Immature natural killer cell (primary cell): Measurements from ENCODE around the gene KSR1. TPM values are rescaled to one million over a fixed set of nuclear protein-coding genes. Genes with fewer than 3 reads are reported as not detected.

ENCODE experiments used
- DNase-seq, 3 donors: peaks; one replicate each; pipeline ENCODE4 v3.0.0; 2022; ENCODE audit warnings: mixed read lengths in 1 of 3
- H3K27ac Mint-ChIP-seq, 6 donors: one replicate each; pipeline ENCODE4 v1.8.0; 2020; ENCODE audit warnings: mixed read lengths in 6 of 6, mild to moderate bottlenecking in 5 of 6, inconsistent platforms in 4 of 6, moderate library complexity in 3 of 6
- H3K27me3 Mint-ChIP-seq, 3 donors: one replicate each; pipeline ENCODE4 v1.8.0; 2020 to 2021; ENCODE audit warnings: low read depth in 3 of 3, mild to moderate bottlenecking in 3 of 3, mixed read lengths in 3 of 3, moderate library complexity in 3 of 3, inconsistent platforms in 1 of 3
- H3K36me3 Mint-ChIP-seq, 3 donors: one replicate each; pipeline ENCODE4 v1.8.0; 2020; ENCODE audit warnings: mixed read lengths in 3 of 3, inconsistent platforms in 2 of 3, mild to moderate bottlenecking in 2 of 3
- H3K4me1 Mint-ChIP-seq, 2 donors: one replicate each; pipeline ENCODE4 v1.8.0; 2020; ENCODE audit warnings: inconsistent platforms in 2 of 2, mild to moderate bottlenecking in 2 of 2, mixed read lengths in 2 of 2, moderate library complexity in 1 of 2
- H3K4me3 Mint-ChIP-seq, 5 donors: one replicate each; pipeline ENCODE4 v1.8.0; 2020; ENCODE audit warnings: mild to moderate bottlenecking in 5 of 5, mixed read lengths in 5 of 5, inconsistent platforms in 3 of 5, moderate library complexity in 3 of 5
- H3K9me3 Mint-ChIP-seq, 6 donors: one replicate each; pipeline ENCODE4 v1.8.0; 2020; ENCODE audit warnings: mild to moderate bottlenecking in 6 of 6, mixed read lengths in 6 of 6, inconsistent platforms in 4 of 6, moderate library complexity in 3 of 6
- polyA plus RNA-seq, 3 donors: library from polyadenylated mRNA; unstranded; fragments of 300-500 nt; fragmentation: Illumina TruSeq; gene quantifications; one replicate each; pipeline ENCODE4 v1.2.3, GENCODE V29; 2021

KSR1 gene
- polyA plus RNA-seq, 3 donors from 2014 or later, result 1.8 to 5.6 (median 2.6) TPM

DNA sequence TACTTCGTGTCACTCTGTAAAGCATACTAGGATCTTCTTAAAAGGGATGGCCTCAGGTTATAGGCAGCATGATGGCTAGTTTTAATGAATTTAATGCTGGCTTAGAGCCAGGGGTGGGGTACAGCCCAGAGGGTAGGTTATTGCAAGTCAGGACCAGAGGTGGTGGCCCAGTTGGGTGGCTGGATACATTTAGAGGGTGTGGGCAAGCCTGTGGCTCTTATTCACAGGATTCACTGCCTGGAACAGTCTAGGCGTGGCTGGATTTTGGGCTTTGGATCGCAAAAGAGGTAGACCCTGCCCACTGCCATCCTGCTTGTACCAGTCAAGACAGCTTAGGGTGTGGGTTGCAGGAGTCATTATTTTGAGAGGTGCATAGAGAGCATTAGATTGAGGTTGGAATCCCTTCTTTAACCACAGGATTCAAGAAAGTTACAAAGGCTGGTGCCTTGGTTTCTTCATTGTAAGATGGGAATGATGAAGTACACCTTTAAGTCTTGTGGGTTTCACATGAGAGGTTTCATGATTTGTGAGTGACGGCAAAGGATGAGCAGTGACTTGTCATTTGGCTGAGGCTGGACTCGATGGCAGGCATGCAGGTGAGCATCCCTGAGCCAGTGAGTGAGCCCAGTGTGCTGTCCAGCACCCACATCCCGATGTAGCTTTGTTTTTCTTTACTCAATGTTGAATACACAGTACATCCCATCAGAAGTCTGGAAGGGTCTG is 85.2 kb downstream of the KSR1 start:
- no peak for DNase-seq
- Mint-ChIP-seq H3K36me3 (no peaks in the 10 kb centered on the region), H3K4me1 (peaks cover 54 to 66% of the 10 kb centered on the region in 2 donors), H3K27ac (peak overlapping the region in 2 of 6 donors; percentile 10 to 68), H3K4me3 (no peak overlapping the region), H3K27me3 (peaks cover 2 to 6% (median 3%) of the 10 kb centered on the region in 3 donors), H3K9me3 (no peaks in the 10 kb centered on the region)

GRCh38 chr17:27542841-27543463 is 86.7 kb downstream of the KSR1 start:
- Mint-ChIP-seq H3K4me1 (peaks cover 55 to 68% of the 10 kb centered on the region in 2 donors), H3K27me3 (peaks cover 2 to 6% (median 3%) of the 10 kb centered on the region in 3 donors), H3K36me3 (no peaks in the 10 kb centered on the region), H3K27ac (peak overlapping the region in 1 of 6 donors; percentile 28), H3K4me3 (no peak overlapping the region), H3K9me3 (no peaks in the 10 kb centered on the region)
- no peak for DNase-seq

DNA sequence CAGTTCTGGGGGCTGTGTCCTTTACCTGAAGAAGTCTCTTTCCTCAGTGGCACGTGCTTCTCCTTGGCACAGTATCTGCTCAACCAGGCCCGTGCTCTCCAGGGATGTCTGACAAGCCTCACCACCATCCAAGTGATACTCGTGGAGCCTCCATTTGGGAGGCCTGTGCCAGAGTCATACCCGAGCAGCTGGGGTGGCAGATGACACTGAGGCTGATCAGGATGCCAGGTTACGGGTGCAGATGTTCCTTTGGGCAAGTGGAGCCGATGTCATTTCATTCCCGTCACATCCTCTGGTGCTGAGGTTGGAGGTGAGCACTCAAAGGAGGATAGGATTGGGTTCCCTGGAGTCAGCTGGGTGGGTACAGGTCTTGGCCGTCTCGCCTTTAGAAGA is 87.2 kb downstream of the KSR1 start:
- no peak for DNase-seq
- H3K4me1 Mint-ChIP-seq, result peaks cover 55 to 68% of the 10 kb centered on the region in 2 donors
- H3K36me3 Mint-ChIP-seq, result no peaks in the 10 kb centered on the region
- H3K9me3 Mint-ChIP-seq, result no peaks in the 10 kb centered on the region
- no peak overlapping the region for H3K4me3 Mint-ChIP-seq
- H3K27me3 Mint-ChIP-seq, result peaks cover 2 to 6% (median 3%) of the 10 kb centered on the region in 3 donors
- H3K27ac Mint-ChIP-seq, result peak overlapping the region in 2 of 6 donors; percentile 28 to 39

DNA sequence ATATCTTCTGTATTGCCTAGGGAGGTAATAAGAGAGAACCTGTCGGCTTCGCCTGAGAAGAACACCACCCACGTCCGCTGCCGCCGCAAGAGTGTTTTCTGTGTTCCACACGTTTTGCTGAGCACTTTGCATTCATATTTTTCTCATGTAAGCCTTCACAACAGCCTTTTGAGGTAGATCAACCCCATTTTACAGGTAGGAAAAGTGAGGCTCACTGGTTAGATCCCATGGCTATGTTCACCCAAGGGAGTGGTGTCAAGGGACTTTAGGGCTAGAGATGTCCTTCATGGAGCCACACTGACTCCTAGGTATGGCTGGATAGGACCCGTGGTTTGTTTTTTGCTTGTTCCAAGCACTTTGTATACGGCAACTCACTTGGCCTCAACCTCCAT is 87.7 kb downstream of the KSR1 start:
- DNase-seq, result no peak
- Mint-ChIP-seq H3K9me3 (no peaks in the 10 kb centered on the region), H3K4me1 (peaks cover 55 to 68% of the 10 kb centered on the region in 2 donors), H3K4me3 (peak overlapping the region; percentile 49 to 71 (median 65)), H3K27ac (peak overlapping the region; percentile 77 to 89 (median 85)), H3K36me3 (no peaks in the 10 kb centered on the region), H3K27me3 (peaks cover 2 to 6% (median 3%) of the 10 kb centered on the region in 3 donors)

DNA sequence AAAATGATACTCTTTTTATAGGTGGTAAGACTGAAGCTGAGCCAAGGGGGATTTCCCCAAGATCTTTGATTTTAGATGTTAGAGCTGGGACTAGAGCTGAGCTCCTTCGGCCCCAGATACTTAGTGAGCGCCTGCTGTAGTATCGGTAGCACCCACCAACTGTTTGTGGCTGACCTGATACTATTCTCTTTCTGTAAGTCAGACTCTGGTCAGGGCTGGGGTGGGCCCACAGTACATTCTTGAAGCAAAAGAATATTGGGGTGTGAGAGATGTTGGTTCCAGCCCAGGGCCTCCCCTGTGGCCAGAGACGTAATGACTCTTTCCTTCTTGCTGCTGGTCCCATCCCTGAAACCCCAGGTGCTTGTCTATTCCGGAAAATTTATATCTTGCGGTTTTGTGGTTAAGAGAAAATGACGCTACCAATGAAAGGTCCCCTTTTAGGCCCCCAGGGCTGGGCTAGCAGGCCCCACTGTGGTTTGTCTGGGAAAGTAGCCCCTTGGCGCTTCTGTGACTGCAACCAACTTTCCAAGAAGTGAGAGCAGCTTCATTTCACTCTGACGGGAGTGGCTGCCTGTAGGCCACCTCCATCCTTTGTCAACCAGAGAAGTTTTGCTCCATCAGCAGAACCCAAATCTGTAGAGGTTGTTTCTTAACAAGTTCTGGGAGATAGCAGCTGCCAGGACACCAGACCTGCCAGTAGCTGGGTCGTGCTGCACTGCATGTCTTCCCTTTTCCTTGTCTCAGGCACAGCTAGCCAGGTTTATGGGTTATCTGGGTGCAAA is 88.3 kb downstream of the KSR1 start:
- Mint-ChIP-seq H3K4me1 (peaks cover 55 to 68% of the 10 kb centered on the region in 2 donors), H3K27ac (peak overlapping the region; percentile 77 to 89 (median 85)), H3K27me3 (peaks cover 2 to 6% (median 3%) of the 10 kb centered on the region in 3 donors), H3K4me3 (peak overlapping the region; percentile 49 to 71 (median 65)), H3K9me3 (no peaks in the 10 kb centered on the region), H3K36me3 (no peaks in the 10 kb centered on the region)
- DNase-seq, result peak; percentile 56 to 69 (median 64)

GRCh38 chr17:27545562-27546229 is 89.4 kb downstream of the KSR1 start:
- H3K27me3 Mint-ChIP-seq, result peaks cover 2 to 6% (median 4%) of the 10 kb centered on the region in 3 donors
- H3K4me1 Mint-ChIP-seq, result peaks cover 55 to 68% of the 10 kb centered on the region in 2 donors
- no peak for DNase-seq
- no peak overlapping the region for H3K4me3 Mint-ChIP-seq
- no peaks in the 10 kb centered on the region for H3K36me3 Mint-ChIP-seq
- H3K9me3 Mint-ChIP-seq, result no peaks in the 10 kb centered on the region
- H3K27ac Mint-ChIP-seq, result peak overlapping the region in 4 of 6 donors; percentile 69 to 89 (median 83)

GRCh38 chr17:27546624-27547300 is 90.5 kb downstream of the KSR1 start:
- no peak overlapping the region for H3K4me3 Mint-ChIP-seq
- H3K27me3 Mint-ChIP-seq, result peaks cover 2 to 6% (median 4%) of the 10 kb centered on the region in 3 donors

DNA sequence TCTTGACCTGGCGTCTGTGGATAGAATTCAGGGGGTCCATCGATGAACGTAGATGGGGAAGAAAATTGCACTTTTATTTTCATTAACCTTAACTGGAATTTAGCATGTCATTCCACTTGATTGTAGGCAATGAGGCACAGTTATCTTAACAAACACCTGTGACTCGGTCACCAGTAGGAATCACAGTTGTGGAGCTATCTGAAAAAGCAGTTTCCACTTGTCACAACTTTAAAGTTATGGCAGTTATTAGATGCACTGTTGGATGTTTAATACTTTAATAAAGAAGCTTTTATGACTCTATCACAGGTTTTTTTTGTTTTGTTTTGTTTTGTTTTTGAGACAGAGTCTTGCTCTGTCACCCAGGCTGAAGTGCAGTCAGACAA is 91.0 kb downstream of the KSR1 start:
- Mint-ChIP-seq H3K4me3 (no peak overlapping the region), H3K27ac (peak overlapping the region in 2 of 6 donors; percentile 5 to 53), H3K27me3 (peaks cover 2 to 6% (median 4%) of the 10 kb centered on the region in 3 donors), H3K9me3 (peaks cover 0 to 1% (median 0%) of the 10 kb centered on the region in 6 donors), H3K4me1 (peaks cover 45 to 52% of the 10 kb centered on the region in 2 donors), H3K36me3 (peaks cover 3 to 12% (median 7%) of the 10 kb centered on the region in 3 donors)
- DNase-seq, result no peak

More at GRCh38 chr17:27546624-27547300, 90.5 kb downstream of the KSR1 start:
- H3K27ac Mint-ChIP-seq, result peak overlapping the region in 3 of 6 donors; percentile 5 to 53 (median 5)
- DNase-seq, result no peak
- H3K9me3 Mint-ChIP-seq, result no peaks in the 10 kb centered on the region
- peaks cover 51 to 57% of the 10 kb centered on the region in 2 donors for H3K4me1 Mint-ChIP-seq
- peaks cover 3 to 8% (median 3%) of the 10 kb centered on the region in 3 donors for H3K36me3 Mint-ChIP-seq

- Mint-ChIP-seq H3K9me3 (peaks cover 0 to 1% (median 0%) of the 10 kb centered on the region in 6 donors), H3K4me3 (no peak overlapping the region), H3K27ac (no peak overlapping the region), H3K36me3 (peaks cover 3 to 12% (median 7%) of the 10 kb centered on the region in 3 donors), H3K4me1 (peaks cover 38 to 41% of the 10 kb centered on the region in 2 donors), H3K27me3 (peaks cover 2 to 6% (median 4%) of the 10 kb centered on the region in 3 donors)
- no peak for DNase-seq
Observed at GRCh38 chr17:27548369-27548768, 92.1 kb downstream of the KSR1 start.

GRCh38 chr17:27549251-27549893 is 93.1 kb downstream of the KSR1 start:
- DNase-seq, result no peak
- H3K4me1 Mint-ChIP-seq, result peaks cover 31 to 32% of the 10 kb centered on the region in 2 donors
- H3K9me3 Mint-ChIP-seq, result peaks cover 0 to 1% (median 0%) of the 10 kb centered on the region in 6 donors
- peaks cover 3 to 16% (median 7%) of the 10 kb centered on the region in 3 donors for H3K36me3 Mint-ChIP-seq
- no peak overlapping the region for H3K4me3 Mint-ChIP-seq
- no peak overlapping the region for H3K27ac Mint-ChIP-seq
- H3K27me3 Mint-ChIP-seq, result peaks cover 2 to 6% (median 4%) of the 10 kb centered on the region in 3 donors

- no peak overlapping the region for H3K27ac Mint-ChIP-seq
- peaks cover 3 to 20% (median 10%) of the 10 kb centered on the region in 3 donors for H3K36me3 Mint-ChIP-seq
Observed at GRCh38 chr17:27550291-27550930, 94.2 kb downstream of the KSR1 start.

More at GRCh38 chr17:27550291-27550930, 94.2 kb downstream of the KSR1 start:
- H3K4me3 Mint-ChIP-seq, result no peak overlapping the region
- H3K9me3 Mint-ChIP-seq, result peaks cover 0 to 1% (median 0%) of the 10 kb centered on the region in 6 donors
- no peak for DNase-seq
- peaks cover 27% of the 10 kb centered on the region in 2 donors for H3K4me1 Mint-ChIP-seq
- H3K27me3 Mint-ChIP-seq, result peaks cover 0 to 4% (median 2%) of the 10 kb centered on the region in 3 donors
